Hepatocyte (in vitro differentiated cells): Measurements from ENCODE around the gene CCR2. TPM values are rescaled to one million over a fixed set of nuclear protein-coding genes. Genes with fewer than 3 reads are reported as not detected.

Experiments used
- DNase-seq: peaks from one replicate; pipeline ENCODE4 v3.0.0-alpha.2; 2016; ENCODE audit warnings: low spot score
- H2AFZ ChIP-seq: fragments of 200-600 bp; sonication (generic); 2 replicates; pipeline ENCODE4 v1.6.0; 2016; ENCODE audit warnings: antibody characterized with exemption, mild to moderate bottlenecking
- H3K27ac ChIP-seq: fragments of 200-600 bp; sonication (generic); 2 replicates; pipeline ENCODE4 v1.5.1; 2016; ENCODE audit warnings: mild to moderate bottlenecking
- H3K27me3 ChIP-seq: fragments of 200-600 bp; sonication (generic); 2 replicates; pipeline ENCODE4 v1.6.1; 2016
- H3K36me3 ChIP-seq: fragments of 200-600 bp; sonication (generic); replicated peaks from 2 replicates; pipeline ENCODE4 v1.5.1; 2016; ENCODE audit warnings: low read depth; ENCODE audit not compliant: insufficient read depth
- H3K4me1 ChIP-seq: fragments of 200-600 bp; sonication (generic); 2 replicates; pipeline ENCODE4 v1.5.1; 2016; ENCODE audit warnings: mild to moderate bottlenecking, moderate library complexity; ENCODE audit not compliant: insufficient read depth
- H3K4me2 ChIP-seq: fragments of 200-600 bp; sonication (generic); 2 replicates; pipeline ENCODE4 v1.6.0; 2016
- H3K4me3 ChIP-seq: fragments of 200-600 bp; sonication (generic); 2 replicates; pipeline ENCODE4 v1.5.1; 2016; ENCODE audit warnings: mild to moderate bottlenecking
- H3K79me2 ChIP-seq: fragments of 200-600 bp; sonication (generic); 2 replicates; pipeline ENCODE4 v1.6.0; 2017; ENCODE audit warnings: mild to moderate bottlenecking
- H3K9me2 ChIP-seq: fragments of 200-600 bp; sonication (generic); replicated peaks from 2 replicates; pipeline ENCODE4 v1.6.0; 2017; ENCODE audit warnings: mild to moderate bottlenecking; ENCODE audit not compliant: insufficient read depth
- H3K9me3 ChIP-seq: fragments of 200-600 bp; sonication (generic); 2 replicates; pipeline ENCODE4 v1.5.1; 2016; ENCODE audit warnings: low read depth, mild to moderate bottlenecking
- H4K20me1 ChIP-seq: fragments of 200-600 bp; sonication (generic); 2 replicates; pipeline ENCODE4 v1.6.0; 2016; ENCODE audit warnings: mild to moderate bottlenecking; ENCODE audit not compliant: insufficient read depth, poor library complexity, severe bottlenecking
- EZH2 ChIP-seq: fragments of 200-600 bp; sonication (generic); IDR thresholded peaks from 2 replicates; pipeline ENCODE4 v1.6.1; 2016; ENCODE audit warnings: antibody characterized with exemption, mild to moderate bottlenecking, borderline replicate concordance
- EZH2phosphoT487 ChIP-seq: fragments of 200-600 bp; sonication (generic); IDR thresholded peaks from one replicate; pipeline ENCODE4 v1.6.1; 2018; ENCODE audit warnings: antibody characterized with exemption, mild to moderate bottlenecking, low read depth, moderate library complexity; ENCODE audit not compliant: unreplicated experiment, severe bottlenecking
- WGBS: methylation state at CpG from one replicate; pipeline ENCODE4 v1.1.6; 2016; ENCODE audit warnings: low lambda C conversion rate; ENCODE audit errors: missing lambda C conversion rate; 5-methylcytosine and 5-hydroxymethylcytosine counted together
- polyA plus RNA-seq: library from polyadenylated mRNA; unstranded; fragments of >200 nt; fragmentation: Nextera tagmentation; extraction: Ambion mirVana; gene quantifications from 2 replicates; pipeline ENCODE4 v1.2.1, GENCODE V29; 2016
- total RNA-seq: library from RNA; depleted of rRNA; stranded (reverse); fragments of >200 nt; gene quantifications from 2 replicates; pipeline ENCODE4 v1.2.3, GENCODE V29; 2014
- TF ChIP-seq, protein P1 (sequence below): fragments of 200-600 bp; sonication (generic); IDR thresholded peaks from 2 replicates; pipeline ENCODE4 v1.5.1; 2016; ENCODE audit warnings: antibody characterized with exemption, mild to moderate bottlenecking; ENCODE audit not compliant: poor library complexity

Gene CCR2
- total and polyA plus RNA-seq, 2 experiments from 2014 or later: 0.23 TPM; not detected in 1

DNA sequence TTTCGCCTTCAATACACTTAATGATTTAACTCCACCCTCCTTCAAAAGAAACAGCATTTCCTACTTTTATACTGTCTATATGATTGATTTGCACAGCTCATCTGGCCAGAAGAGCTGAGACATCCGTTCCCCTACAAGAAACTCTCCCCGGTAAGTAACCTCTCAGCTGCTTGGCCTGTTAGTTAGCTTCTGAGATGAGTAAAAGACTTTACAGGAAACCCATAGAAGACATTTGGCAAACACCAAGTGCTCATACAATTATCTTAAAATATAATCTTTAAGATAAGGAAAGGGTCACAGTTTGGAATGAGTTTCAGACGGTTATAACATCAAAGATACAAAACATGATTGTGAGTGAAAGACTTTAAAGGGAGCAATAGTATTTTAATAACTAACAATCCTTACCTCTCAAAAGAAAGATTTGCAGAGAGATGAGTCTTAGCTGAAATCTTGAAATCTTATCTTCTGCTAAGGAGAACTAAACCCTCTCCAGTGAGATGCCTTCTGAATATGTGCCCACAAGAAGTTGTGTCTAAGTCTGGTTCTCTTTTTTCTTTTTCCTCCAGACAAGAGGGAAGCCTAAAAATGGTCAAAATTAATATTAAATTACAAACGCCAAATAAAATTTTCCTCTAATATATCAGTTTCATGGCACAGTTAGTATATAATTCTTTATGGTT lies 17.1 kb downstream of the CCR2 start, which contains the start of gene CCR5:
Gene CCR5 (plus strand): TSS at position 108 of the 680 bp plus-strand sequence. CDS start 1,957 bp downstream, outside the sequence.
- no peaks in the 10 kb centered on the region for H3K36me3 ChIP-seq
- peaks cover 23% of the 10 kb centered on the region for H3K27me3 ChIP-seq
- H3K4me2 ChIP-seq: no peak within 1 kb of the TSS
- WGBS: 51% methylated on average over 5 of the region's 5 CpGs
- no peaks in the 10 kb centered on the region for H3K9me2 ChIP-seq
- H3K27ac ChIP-seq: no peak within 1 kb of the TSS
- no peaks in the 10 kb centered on the region for H3K4me1 ChIP-seq
- TF ChIP-seq EZH2phosphoT487 (no peak), EZH2 (no peak)
- TF ChIP-seq, protein P1, sequence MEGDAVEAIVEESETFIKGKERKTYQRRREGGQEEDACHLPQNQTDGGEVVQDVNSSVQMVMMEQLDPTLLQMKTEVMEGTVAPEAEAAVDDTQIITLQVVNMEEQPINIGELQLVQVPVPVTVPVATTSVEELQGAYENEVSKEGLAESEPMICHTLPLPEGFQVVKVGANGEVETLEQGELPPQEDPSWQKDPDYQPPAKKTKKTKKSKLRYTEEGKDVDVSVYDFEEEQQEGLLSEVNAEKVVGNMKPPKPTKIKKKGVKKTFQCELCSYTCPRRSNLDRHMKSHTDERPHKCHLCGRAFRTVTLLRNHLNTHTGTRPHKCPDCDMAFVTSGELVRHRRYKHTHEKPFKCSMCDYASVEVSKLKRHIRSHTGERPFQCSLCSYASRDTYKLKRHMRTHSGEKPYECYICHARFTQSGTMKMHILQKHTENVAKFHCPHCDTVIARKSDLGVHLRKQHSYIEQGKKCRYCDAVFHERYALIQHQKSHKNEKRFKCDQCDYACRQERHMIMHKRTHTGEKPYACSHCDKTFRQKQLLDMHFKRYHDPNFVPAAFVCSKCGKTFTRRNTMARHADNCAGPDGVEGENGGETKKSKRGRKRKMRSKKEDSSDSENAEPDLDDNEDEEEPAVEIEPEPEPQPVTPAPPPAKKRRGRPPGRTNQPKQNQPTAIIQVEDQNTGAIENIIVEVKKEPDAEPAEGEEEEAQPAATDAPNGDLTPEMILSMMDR: no peak
- H3K9me3 ChIP-seq: no peaks in the 10 kb centered on the region
- no peak within 1 kb of the TSS for H3K4me3 ChIP-seq
- DNase-seq: no peak
- no peak within 1 kb of the TSS for H2AFZ ChIP-seq
- no peaks in the 10 kb centered on the region for H4K20me1 ChIP-seq
- H3K79me2 ChIP-seq: no peaks in the 10 kb centered on the region

DNA sequence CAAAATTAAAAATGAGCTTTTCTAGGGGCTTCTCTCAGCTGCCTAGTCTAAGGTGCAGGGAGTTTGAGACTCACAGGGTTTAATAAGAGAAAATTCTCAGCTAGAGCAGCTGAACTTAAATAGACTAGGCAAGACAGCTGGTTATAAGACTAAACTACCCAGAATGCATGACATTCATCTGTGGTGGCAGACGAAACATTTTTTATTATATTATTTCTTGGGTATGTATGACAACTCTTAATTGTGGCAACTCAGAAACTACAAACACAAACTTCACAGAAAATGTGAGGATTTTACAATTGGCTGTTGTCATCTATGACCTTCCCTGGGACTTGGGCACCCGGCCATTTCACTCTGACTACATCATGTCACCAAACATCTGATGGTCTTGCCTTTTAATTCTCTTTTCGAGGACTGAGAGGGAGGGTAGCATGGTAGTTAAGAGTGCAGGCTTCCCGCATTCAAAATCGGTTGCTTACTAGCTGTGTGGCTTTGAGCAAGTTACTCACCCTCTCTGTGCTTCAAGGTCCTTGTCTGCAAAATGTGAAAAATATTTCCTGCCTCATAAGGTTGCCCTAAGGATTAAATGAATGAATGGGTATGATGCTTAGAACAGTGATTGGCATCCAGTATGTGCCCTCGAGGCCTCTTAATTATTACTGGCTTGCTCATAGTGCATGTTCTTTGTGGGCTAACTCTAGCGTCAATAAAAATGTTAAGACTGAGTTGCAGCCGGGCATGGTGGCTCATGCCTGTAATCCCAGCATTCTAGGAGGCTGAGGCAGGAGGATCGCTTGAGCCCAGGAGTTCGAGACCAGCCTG lies 17.8 kb downstream of the CCR2 start:
- TF ChIP-seq EZH2phosphoT487: no peak
- TF ChIP-seq, protein P1: no peak
- no peak for TF ChIP-seq EZH2
- no peak overlapping the region for H2AFZ ChIP-seq
- no peaks in the 10 kb centered on the region for H3K36me3 ChIP-seq
- H3K27me3 ChIP-seq: peaks cover 23% of the 10 kb centered on the region
- no peak overlapping the region for H3K27ac ChIP-seq
- no peaks in the 10 kb centered on the region for H3K4me1 ChIP-seq
- no peak overlapping the region for H3K4me2 ChIP-seq
- WGBS: 81% methylated on average over 10 of the region's 10 CpGs
- H3K9me2 ChIP-seq: no peaks in the 10 kb centered on the region
- H4K20me1 ChIP-seq: no peaks in the 10 kb centered on the region
- H3K9me3 ChIP-seq: no peaks in the 10 kb centered on the region
- no peak overlapping the region for H3K4me3 ChIP-seq
- DNase-seq: no peak
- H3K79me2 ChIP-seq: no peaks in the 10 kb centered on the region

DNA sequence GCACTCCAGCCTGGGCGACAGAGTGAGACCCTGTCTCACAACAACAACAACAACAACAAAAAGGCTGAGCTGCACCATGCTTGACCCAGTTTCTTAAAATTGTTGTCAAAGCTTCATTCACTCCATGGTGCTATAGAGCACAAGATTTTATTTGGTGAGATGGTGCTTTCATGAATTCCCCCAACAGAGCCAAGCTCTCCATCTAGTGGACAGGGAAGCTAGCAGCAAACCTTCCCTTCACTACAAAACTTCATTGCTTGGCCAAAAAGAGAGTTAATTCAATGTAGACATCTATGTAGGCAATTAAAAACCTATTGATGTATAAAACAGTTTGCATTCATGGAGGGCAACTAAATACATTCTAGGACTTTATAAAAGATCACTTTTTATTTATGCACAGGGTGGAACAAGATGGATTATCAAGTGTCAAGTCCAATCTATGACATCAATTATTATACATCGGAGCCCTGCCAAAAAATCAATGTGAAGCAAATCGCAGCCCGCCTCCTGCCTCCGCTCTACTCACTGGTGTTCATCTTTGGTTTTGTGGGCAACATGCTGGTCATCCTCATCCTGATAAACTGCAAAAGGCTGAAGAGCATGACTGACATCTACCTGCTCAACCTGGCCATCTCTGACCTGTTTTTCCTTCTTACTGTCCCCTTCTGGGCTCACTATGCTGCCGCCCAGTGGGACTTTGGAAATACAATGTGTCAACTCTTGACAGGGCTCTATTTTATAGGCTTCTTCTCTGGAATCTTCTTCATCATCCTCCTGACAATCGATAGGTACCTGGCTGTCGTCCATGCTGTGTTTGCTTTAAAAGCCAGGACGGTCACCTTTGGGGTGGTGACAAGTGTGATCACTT lies 18.8 kb downstream of the CCR2 start:
- Histone ChIP-seq H3K9me3 (no peaks in the 10 kb centered on the region), H3K9me2 (no peaks in the 10 kb centered on the region), H3K4me1 (no peaks in the 10 kb centered on the region), H4K20me1 (no peaks in the 10 kb centered on the region), H3K4me3 (no peak overlapping the region), H3K79me2 (no peaks in the 10 kb centered on the region), H3K27ac (no peak overlapping the region), H2AFZ (no peak overlapping the region), H3K36me3 (no peaks in the 10 kb centered on the region), H3K27me3 (peaks cover 23% of the 10 kb centered on the region), H3K4me2 (no peak overlapping the region)
- peak; percentile 49 for DNase-seq
- TF ChIP-seq EZH2: no peak
- TF ChIP-seq, protein P1: peak; percentile 51
- TF ChIP-seq EZH2phosphoT487: no peak
- 92% methylated on average over 9 of the region's 9 CpGs for WGBS
